GM12878 (cell line): ENCODE results near the gene SLMAP. TPM values are rescaled to one million over a fixed set of nuclear protein-coding genes. Genes with fewer than 3 reads are reported as not detected.

Experiments
- ATAC-seq: fragments of 200-7000 bp; cut with Tn5 transposase; 3 replicates; pipeline ENCODE4 v1.9.1; 2020; ENCODE audit warnings: mild to moderate bottlenecking, moderate library complexity
- BruUV-seq: library from RNA; stranded (reverse); fragments of 400-500 nt; replicated peaks from 2 replicates; lab custom pipeline; 2021; lab: Mats Ljungman, UMichigan
- CTCF ChIA-PET: fragments of 300-600 bp; sonication (Branson Sonifier 250); formaldehyde crosslinking; extraction: SDS; loops from one replicate; lab custom pipeline; 2021; ENCODE audit warnings: inconsistent platforms; lab: Yijun Ruan, JAX
- POLR2A ChIA-PET: fragments of 350-600 bp; formaldehyde crosslinking; extraction: SDS; loops from one replicate; lab custom pipeline; 2021; ENCODE audit warnings: inconsistent platforms; lab: Charles Lee
- RAD21 ChIA-PET: fragments of 300-600 bp; sonication (Branson Sonifier 250); formaldehyde crosslinking; loops from one replicate; lab custom pipeline; 2023; ENCODE audit warnings: antibody characterized with exemption; ENCODE audit not compliant: unreplicated experiment; lab: Charles Lee
- SMC1A ChIA-PET: fragments of 300-600 bp; sonication (Branson Sonifier 250); formaldehyde crosslinking; loops from one replicate; lab custom pipeline; 2023; ENCODE audit not compliant: unreplicated experiment, uncharacterized antibody; lab: Charles Lee
- DNase-seq: peaks from one replicate; pipeline ENCODE4 v3.0.0-alpha.2; 2011; ENCODE audit warnings: low read depth, low spot score
- FAIRE-seq: peaks from 3 replicates; lab custom pipeline; 2011; peaks lifted over from hg19 to GRCh38; lab: Jason Lieb, UNC
- H2AFZ ChIP-seq: 2 replicates; pipeline ENCODE4 v1.6.0; 2011; ENCODE audit warnings: low read depth, low read length, control low read depth; ENCODE audit not compliant: control insufficient read depth
- H3K27ac ChIP-seq: 2 replicates; pipeline ENCODE4 v1.5.1; 2011; ENCODE audit warnings: control low read depth; ENCODE audit not compliant: control insufficient read depth, insufficient read depth
- H3K27me3 ChIP-seq, 2 experiments: replicated peaks in 1 of 2; 2 replicates each; pipeline versions ENCODE4 v1.6.0 to v1.6.1; 2011; ENCODE audit warnings: low read length in 1 of 2; ENCODE audit not compliant: control insufficient read depth in 2 of 2, insufficient read depth in 2 of 2
- H3K36me3 ChIP-seq, 2 experiments: 2 replicates each; pipeline ENCODE4 v1.5.1; 2011; ENCODE audit warnings: low read length in 1 of 2; ENCODE audit not compliant: control insufficient read depth in 2 of 2, insufficient read depth in 2 of 2
- H3K4me1 ChIP-seq: 2 replicates; pipeline ENCODE4 v1.6.1; 2011; ENCODE audit warnings: mild to moderate bottlenecking, low read length, moderate library complexity, mixed read lengths; ENCODE audit not compliant: control insufficient read depth, insufficient read depth
- H3K4me2 ChIP-seq: 2 replicates; pipeline ENCODE4 v1.6.0; 2011; ENCODE audit warnings: control low read depth; ENCODE audit not compliant: control insufficient read depth, insufficient read depth
- H3K4me3 ChIP-seq: fragments of 200-600 bp; sonication (generic); 2 replicates; pipeline ENCODE4 v1.5.1; 2016
- H3K79me2 ChIP-seq: 2 replicates; pipeline ENCODE4 v1.6.0; 2011; ENCODE audit warnings: low read length; ENCODE audit not compliant: control insufficient read depth, insufficient read depth
- H3K9ac ChIP-seq: 2 replicates; pipeline ENCODE4 v1.8.0; 2011; ENCODE audit warnings: low read length, control low read depth, mixed read lengths; ENCODE audit not compliant: control insufficient read depth, insufficient read depth
- H3K9me3 ChIP-seq: replicated peaks from 3 replicates; pipeline ENCODE4 v1.5.1; 2011; ENCODE audit warnings: mild to moderate bottlenecking, low read length; ENCODE audit not compliant: control insufficient read depth, insufficient read depth
- H4K20me1 ChIP-seq: 2 replicates; pipeline ENCODE4 v1.6.0; 2011; ENCODE audit not compliant: control insufficient read depth, insufficient read depth
- ATF7 ChIP-seq: fragments of 450-650 bp; IDR thresholded peaks from 2 replicates; pipeline ENCODE4 v1.6.1; 2016; ENCODE audit warnings: low read depth, mild to moderate bottlenecking
- BACH1 ChIP-seq: fragments of 450-650 bp; IDR thresholded peaks from 2 replicates; pipeline ENCODE4 v1.6.1; 2017; ENCODE audit warnings: mild to moderate bottlenecking, borderline replicate concordance
- BRCA1 ChIP-seq: IDR thresholded peaks from 2 replicates; pipeline ENCODE4 v1.6.1; 2011; ENCODE audit warnings: low read depth, low read length, improper control_type of control experiment
- CEBPB ChIP-seq, 2 experiments: fragments of 150-350 bp in 1 of 2; IDR thresholded peaks; 2 replicates each; pipeline ENCODE4 v1.6.1; 2012 to 2014; ENCODE audit warnings: low read depth in 2 of 2, low read length in 2 of 2, borderline replicate concordance in 1 of 2, inconsistent platforms in 1 of 2
- GABPA ChIP-seq: IDR thresholded peaks from 2 replicates; pipeline ENCODE4 v1.6.1; 2014; ENCODE audit warnings: antibody characterized with exemption, low read depth, mild to moderate bottlenecking, inconsistent platforms
- JUND ChIP-seq: IDR thresholded peaks from 2 replicates; pipeline ENCODE4 v1.6.1; 2012; ENCODE audit warnings: low read depth, mild to moderate bottlenecking, low read length, improper control_type of control experiment, moderate library complexity
- KLF5 ChIP-seq: fragments of 450-650 bp; IDR thresholded peaks from 2 replicates; pipeline ENCODE4 v1.6.1; 2014; ENCODE audit warnings: mild to moderate bottlenecking; ENCODE audit not compliant: partially characterized antibody
- MEF2B ChIP-seq: fragments of 450-650 bp; IDR thresholded peaks from 2 replicates; pipeline ENCODE4 v1.6.1; 2018; ENCODE audit warnings: mild to moderate bottlenecking, moderate library complexity; ENCODE audit not compliant: partially characterized antibody, poor library complexity, severe bottlenecking
- MTA2 ChIP-seq: fragments of 450-650 bp; IDR thresholded peaks from 2 replicates; pipeline ENCODE4 v1.6.1; 2016; ENCODE audit warnings: low read depth, mild to moderate bottlenecking, moderate library complexity
- TAF1 ChIP-seq: IDR thresholded peaks from 2 replicates; pipeline ENCODE4 v1.6.1; 2011; ENCODE audit warnings: mild to moderate bottlenecking, low read depth, low read length, borderline replicate concordance
- TARDBP ChIP-seq: IDR thresholded peaks from 2 replicates; pipeline ENCODE4 v1.6.1; 2016; ENCODE audit warnings: borderline replicate concordance
- ZNF592 ChIP-seq: fragments of 450-650 bp; IDR thresholded peaks from 2 replicates; pipeline ENCODE4 v1.6.1; 2017; ENCODE audit warnings: mild to moderate bottlenecking, moderate library complexity
- WGBS: methylation state at CpG from one replicate; pipeline ENCODE4 v1.1.6; 2016; ENCODE audit warnings: low lambda C conversion rate; ENCODE audit not compliant: insufficient replicate concordance, insufficient coverage; ENCODE audit errors: missing lambda C conversion rate; 5-methylcytosine and 5-hydroxymethylcytosine counted together
- in situ Hi-C: fragments of 300-500 bp; cut with MboI; formaldehyde crosslinking; loops from 9 replicates; pipeline ENCODE4 v1.14.3; 2018; ENCODE audit warnings: mixed read lengths
- intact Hi-C: fragments of 100-400 bp; cut with micrococcal nuclease; formaldehyde crosslinking; loops from one replicate; pipeline ENCODE4 v1.14.2; 2022; ENCODE audit not compliant: unreplicated experiment
- polyA plus RNA-seq, 11 experiments: library from polyadenylated mRNA; depleted of rRNA in 4 of 11; unstranded in 6 of 11; stranded (reverse) in 5 of 11; fragments of >200 nt; fragmentation: Nextera tagmentation in 4 of 11; fragmentation: Illumina TruSeq in 1 of 11; extraction: Ambion mirVana in 4 of 11; extraction: Trizol in 1 of 11; gene quantifications; 1 replicate in 1 of 11; 2 replicates in 10 of 11; pipeline versions ENCODE4 v1.2.1 to v1.2.3, GENCODE V29; 2011 to 2016; ENCODE audit warnings: inconsistent platforms in 2 of 11, missing spikeins in 2 of 11, low read depth in 1 of 11
- total RNA-seq, 4 experiments: library from RNA; depleted of rRNA in 3 of 4; stranded (reverse); fragments of >200 nt in 3 of 4; fragmentation: Illumina TruSeq in 1 of 4; extraction: Trizol in 1 of 4; gene quantifications; 2 replicates each; pipeline versions ENCODE4 v1.2.1 to v1.2.3, GENCODE V29; 2013 to 2021
- TF ChIP-seq, protein P1 (sequence below), 3 experiments: IDR thresholded peaks in 2 of 3; conservative IDR thresholded peaks in 1 of 3; 2 replicates each; pipeline ENCODE4 v1.5.1; 2011; ENCODE audit warnings: low read depth in 3 of 3, low read length in 3 of 3, mild to moderate bottlenecking in 3 of 3, control low read depth in 2 of 3, moderate library complexity in 2 of 3, inconsistent platforms in 1 of 3, mixed read lengths in 1 of 3; ENCODE audit not compliant: control insufficient read depth in 2 of 3, insufficient read depth in 1 of 3; ENCODE audit errors: extremely low read depth in 1 of 3

Gene SLMAP
- total and polyA plus RNA-seq, 10 of the 15 experiments (the other 5 are each of a cell fraction or from before 2014, with no cell fraction given): 8.3 to 43.8 (median 26.4) TPM

- no peak for TF ChIP-seq ZNF592
- no peak for TF ChIP-seq TARDBP
- TF ChIP-seq MEF2B: no peak
- TF ChIP-seq BACH1: no peak
Measured at GRCh38 chr3:57967590-57967989, 211.5 kb downstream of the SLMAP start (continued).

DNA sequence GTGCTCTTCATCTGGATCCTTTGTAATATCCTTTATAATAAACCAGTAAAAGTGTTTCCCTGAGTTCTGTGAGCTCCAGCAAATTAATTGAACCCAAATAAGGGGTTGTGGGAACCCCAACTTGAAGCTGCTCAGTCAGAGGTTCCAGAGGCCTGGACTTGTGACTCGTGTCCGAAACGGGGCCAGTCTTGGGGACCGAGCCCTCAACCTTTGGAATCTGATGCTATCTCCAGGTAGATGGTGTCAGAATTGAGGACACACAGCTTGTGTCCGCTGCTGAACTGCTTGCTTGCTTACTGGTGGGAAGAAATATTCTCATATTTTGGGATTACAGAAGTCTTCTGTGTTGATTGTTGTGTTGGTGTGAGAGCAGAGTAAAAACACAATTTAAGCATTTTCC, 212.4 kb downstream of the SLMAP start:
- ChIA-PET CTCF (interaction anchor here (0.6 to 1.5 kb wide), 4 partner anchors 17 to 40 kb away, joined by 3 to 4 read pairs (median 3); no protein-coding TSS in a partner anchor), POLR2A (no interaction called here), RAD21 (no interaction called here), SMC1A (interaction anchor here (0.6 to 1.9 kb wide), 4 partner anchors 9 to 136 kb away, joined by 3 to 4 read pairs (median 4); no protein-coding TSS in a partner anchor)
- H3K27me3 ChIP-seq: no peaks in the 10 kb centered on the region
- H3K4me1 ChIP-seq: no peaks in the 10 kb centered on the region
- no peak overlapping the region for H3K4me3 ChIP-seq
- no peaks in the 10 kb centered on the region for H3K9me3 ChIP-seq
- no peak overlapping the region for H2AFZ ChIP-seq
- no peak overlapping the region for H3K9ac ChIP-seq
- no peak for DNase-seq
- intact Hi-C loops (no loop called here), in situ Hi-C loops (no loop called here)
- ATAC-seq: no peak
- H3K79me2 ChIP-seq: no peaks in the 10 kb centered on the region
- no TSS peak for BruUV-seq
- no peak for FAIRE-seq
- H3K4me2 ChIP-seq: no peak overlapping the region
- no peak overlapping the region for H3K27ac ChIP-seq
- WGBS: 71% methylated on average over 5 of the region's 5 CpGs
- no peaks in the 10 kb centered on the region for H4K20me1 ChIP-seq
- H3K36me3 ChIP-seq: no peaks in the 10 kb centered on the region
- TF ChIP-seq MTA2 (no peak), CEBPB (IDR thresholded peaks at IDR 0.05; ENCODE audit: borderline replicate concordance in 1 of 2, low read depth in 2 of 2, low read length in 2 of 2) (no peak), JUND (no peak), TAF1 (no peak), KLF5 (no peak), ATF7 (no peak), BRCA1 (no peak), ZNF592 (no peak), GABPA (no peak)
- TF ChIP-seq, protein P1, sequence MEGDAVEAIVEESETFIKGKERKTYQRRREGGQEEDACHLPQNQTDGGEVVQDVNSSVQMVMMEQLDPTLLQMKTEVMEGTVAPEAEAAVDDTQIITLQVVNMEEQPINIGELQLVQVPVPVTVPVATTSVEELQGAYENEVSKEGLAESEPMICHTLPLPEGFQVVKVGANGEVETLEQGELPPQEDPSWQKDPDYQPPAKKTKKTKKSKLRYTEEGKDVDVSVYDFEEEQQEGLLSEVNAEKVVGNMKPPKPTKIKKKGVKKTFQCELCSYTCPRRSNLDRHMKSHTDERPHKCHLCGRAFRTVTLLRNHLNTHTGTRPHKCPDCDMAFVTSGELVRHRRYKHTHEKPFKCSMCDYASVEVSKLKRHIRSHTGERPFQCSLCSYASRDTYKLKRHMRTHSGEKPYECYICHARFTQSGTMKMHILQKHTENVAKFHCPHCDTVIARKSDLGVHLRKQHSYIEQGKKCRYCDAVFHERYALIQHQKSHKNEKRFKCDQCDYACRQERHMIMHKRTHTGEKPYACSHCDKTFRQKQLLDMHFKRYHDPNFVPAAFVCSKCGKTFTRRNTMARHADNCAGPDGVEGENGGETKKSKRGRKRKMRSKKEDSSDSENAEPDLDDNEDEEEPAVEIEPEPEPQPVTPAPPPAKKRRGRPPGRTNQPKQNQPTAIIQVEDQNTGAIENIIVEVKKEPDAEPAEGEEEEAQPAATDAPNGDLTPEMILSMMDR (IDR thresholded peaks at IDR 0.05 in 2 of 3, conservative IDR thresholded peaks at IDR 0.05 in 1 of 3; ENCODE audit: control insufficient read depth in 2 of 3, extremely low read depth in 1 of 3, insufficient read depth in 1 of 3, low read depth in 3 of 3, low read length in 3 of 3): no peak
